K562 (cell line): ENCODE measurements around the gene TICAM1. TPM values are rescaled to one million over a fixed set of nuclear protein-coding genes. Genes with fewer than 3 reads are reported as not detected.
A peak's percentile ranks its signal among the peaks of the same experiment; 100 is the strongest.

Experiments used
- ATAC-seq: fragments of 200-7000 bp; cut with Tn5 transposase; 3 replicates; pipeline ENCODE4 v1.9.1; 2020; ENCODE audit warnings: moderate library complexity
- BruUV-seq: library from RNA; stranded (reverse); fragments of 400-500 nt; replicated peaks from 2 replicates; lab custom pipeline; 2021; lab: Mats Ljungman, UMichigan
- CTCF ChIA-PET: fragments of 300-600 bp; formaldehyde crosslinking; extraction: SDS; loops from one replicate; lab custom pipeline; 2021; ENCODE audit warnings: low intra/inter-chr PET ratio; lab: Yijun Ruan, JAX
- POLR2A ChIA-PET: fragments of 300-600, 350-650 bp; sonication (Branson Sonifier 250); formaldehyde crosslinking; extraction: SDS; loops from one replicate; lab custom pipeline; 2021; ENCODE audit warnings: antibody characterized with exemption, inconsistent platforms; lab: Yijun Ruan, JAX
- DNase-seq, 4 experiments: peaks; one replicate each; pipeline versions ENCODE4 v3.0.0 to v3.0.0-alpha.2; 2011 to 2018; ENCODE audit warnings: low spot score in 3 of 4, mixed read lengths in 3 of 4; ENCODE audit errors: extremely low read depth in 1 of 4
- FAIRE-seq: peaks from 2 replicates; lab custom pipeline; 2011; peaks lifted over from hg19 to GRCh38; lab: Jason Lieb, UNC
- H2AFZ ChIP-seq: 2 replicates; pipeline ENCODE4 v1.6.0; 2011; ENCODE audit warnings: low read depth, low read length, control low read depth, inconsistent platforms
- H3K27ac ChIP-seq: fragments of 200-600 bp; 3 replicates; pipeline ENCODE4 v1.8.0; 2011; ENCODE audit warnings: low read depth, mild to moderate bottlenecking, control low read depth, inconsistent platforms, low read length, moderate library complexity, mixed read lengths; ENCODE audit errors: extremely low read depth
- H3K27me3 ChIP-seq, 2 experiments: fragments of 300-600 bp in 1 of 2; 2 replicates in 1 of 2; 3 replicates in 1 of 2; pipeline versions ENCODE4 v1.6.0 to v1.8.0; 2011; ENCODE audit warnings: inconsistent platforms in 2 of 2, low read length in 2 of 2, mild to moderate bottlenecking in 1 of 2, mixed read lengths in 1 of 2, moderate library complexity in 1 of 2; ENCODE audit not compliant: control insufficient read depth in 2 of 2, insufficient read depth in 2 of 2
- H3K36me3 ChIP-seq: fragments of 300-600 bp; 3 replicates; pipeline ENCODE4 v1.8.0; 2011; ENCODE audit warnings: mild to moderate bottlenecking, low read length, inconsistent platforms; ENCODE audit not compliant: control insufficient read depth, insufficient read depth
- H3K4me1 ChIP-seq, 2 experiments: fragments of 200-600 bp in 1 of 2; replicated peaks in 1 of 2; 2 replicates in 1 of 2; 3 replicates in 1 of 2; pipeline versions ENCODE4 v1.5.1 to v1.8.0; 2011; ENCODE audit warnings: inconsistent platforms in 2 of 2, low read length in 2 of 2, mild to moderate bottlenecking in 1 of 2, mixed read lengths in 1 of 2, moderate library complexity in 1 of 2; ENCODE audit not compliant: control insufficient read depth in 2 of 2, insufficient read depth in 2 of 2
- H3K4me2 ChIP-seq: 2 replicates; pipeline ENCODE4 v1.6.1; 2011; ENCODE audit warnings: low read length, control low read depth, inconsistent platforms, mixed read lengths; ENCODE audit not compliant: insufficient read depth
- H3K4me3 ChIP-seq: fragments of 200-600 bp; sonication (generic), shearing (Covaris generic); 2 replicates; pipeline ENCODE4 v1.5.1; 2016; ENCODE audit warnings: control low read depth, inconsistent platforms
- H3K79me2 ChIP-seq: fragments of 200-600 bp; 3 replicates; pipeline ENCODE4 v1.8.0; 2011; ENCODE audit warnings: low read length, inconsistent platforms; ENCODE audit not compliant: control insufficient read depth, insufficient read depth
- H3K9ac ChIP-seq, 2 experiments: 2 replicates each; pipeline versions ENCODE4 v1.6.0 to v1.6.1; 2011; ENCODE audit warnings: low read depth in 2 of 2, low read length in 2 of 2, control low read depth in 1 of 2, inconsistent platforms in 1 of 2, mild to moderate bottlenecking in 1 of 2, mixed read lengths in 1 of 2; ENCODE audit not compliant: insufficient read depth in 1 of 2
- H3K9me1 ChIP-seq: one replicate; pipeline ENCODE4 v1.6.0; 2011; ENCODE audit warnings: inconsistent platforms, mild to moderate bottlenecking, low read length, moderate library complexity; ENCODE audit not compliant: control insufficient read depth, insufficient read depth
- H3K9me3 ChIP-seq: replicated peaks from 2 replicates; pipeline ENCODE4 v1.5.1; 2011; ENCODE audit warnings: low read depth, low read length, inconsistent platforms; ENCODE audit not compliant: control insufficient read depth, insufficient read depth
- H4K20me1 ChIP-seq: replicated peaks from 2 replicates; pipeline ENCODE4 v1.6.1; 2011; ENCODE audit warnings: low read length, inconsistent platforms, mixed read lengths; ENCODE audit not compliant: control insufficient read depth, insufficient read depth
- E2F3 ChIP-seq: fragments of 250-450 bp; sonication (Bioruptor Pico); IDR thresholded peaks from 2 replicates; pipeline ENCODE4 v1.4.0; 2020; ENCODE audit warnings: mild to moderate bottlenecking
- GATAD2B ChIP-seq: fragments of 450-650 bp; IDR thresholded peaks from 2 replicates; pipeline ENCODE4 v1.6.1; 2017; ENCODE audit warnings: mild to moderate bottlenecking, borderline replicate concordance
- PYGO2 ChIP-seq: fragments of 450-650 bp; IDR thresholded peaks from 2 replicates; pipeline ENCODE4 v1.6.1; 2016; ENCODE audit warnings: mild to moderate bottlenecking, missing genetic modification characterization, moderate library complexity, missing compliant biosample characterization
- SIN3B ChIP-seq: fragments of 450-650 bp; IDR thresholded peaks from 2 replicates; pipeline ENCODE4 v1.6.1; 2017; ENCODE audit warnings: low read depth, mild to moderate bottlenecking, moderate library complexity
- TCF7L2 ChIP-seq: fragments of 150-350 bp; IDR thresholded peaks from 2 replicates; pipeline ENCODE4 v1.6.1; 2016; ENCODE audit warnings: low read depth, mild to moderate bottlenecking, low read length, moderate library complexity
- TRIM28 ChIP-seq: fragments of 450-650 bp; IDR thresholded peaks from 2 replicates; pipeline ENCODE4 v1.6.1; 2017
- WGBS: fragments of 100-300 bp; shearing (Covaris generic); methylation state at CpG from one replicate; pipeline ENCODE4 v1.1.6; 2016; ENCODE audit warnings: low coverage, mixed read lengths; ENCODE audit not compliant: insufficient coverage; ENCODE audit errors: missing lambda C conversion rate; 5-methylcytosine and 5-hydroxymethylcytosine counted together
- in situ Hi-C: fragments of 300-500 bp; cut with MboI; formaldehyde crosslinking; loops from 4 replicates; pipeline ENCODE4 v1.15.0; 2018; ENCODE audit warnings: inconsistent platforms, mixed read lengths
- intact Hi-C: fragments of 100-400 bp; cut with micrococcal nuclease; formaldehyde crosslinking; loops from 2 replicates; pipeline ENCODE4 v1.14.2; 2022
- polyA plus RNA-seq, 8 experiments: library from polyadenylated mRNA; depleted of rRNA in 4 of 8; stranded (reverse) in 5 of 8; unstranded in 3 of 8; fragments of >200 nt; fragmentation: Nextera tagmentation in 2 of 8; fragmentation: Illumina TruSeq in 1 of 8; extraction: Ambion mirVana in 2 of 8; extraction: Trizol in 1 of 8; gene quantifications; 2 replicates each; pipeline versions ENCODE4 v1.2.1 to v1.2.3, GENCODE V29; 2011 to 2014; ENCODE audit warnings: inconsistent platforms in 1 of 8, missing spikeins in 1 of 8
- total RNA-seq, 7 experiments: library from RNA; depleted of rRNA in 6 of 7; stranded (reverse); fragments of >200 nt in 6 of 7; fragmentation: Illumina TruSeq in 2 of 7; extraction: Trizol in 2 of 7; gene quantifications; 2 replicates each; pipeline versions ENCODE4 v1.2.1 to v1.2.3, GENCODE V29; 2011 to 2021; ENCODE audit warnings: low replicate concordance in 1 of 7
- TF ChIP-seq, protein P1 (sequence below): fragments of 450-650 bp; IDR thresholded peaks from 2 replicates; pipeline ENCODE4 v1.6.1; 2016
- TF ChIP-seq, protein P2 (sequence below): fragments of 200-800 bp; sonication (Bioruptor generic); IDR thresholded peaks from 2 replicates; pipeline ENCODE4 v1.6.1; 2017; ENCODE audit warnings: missing genetic modification characterization, missing compliant biosample characterization
- TF ChIP-seq, protein P3 (sequence below): sonication (generic); formaldehyde crosslinking; IDR thresholded peaks from 2 replicates; pipeline ENCODE4 v1.8.1; 2023; ENCODE audit warnings: mild to moderate bottlenecking, missing genetic modification reagents

The TICAM1 gene
- total and polyA plus RNA-seq, 9 of the 15 experiments (the other 6 are each of a cell fraction or from before 2014, with no cell fraction given), result 0.07 to 11.6 (median 1.5) TPM

GRCh38 chr19:4878491-4878968, 47.0 kb upstream of the TICAM1 start:
- H4K20me1 ChIP-seq, result no peaks in the 10 kb centered on the region
- DNase-seq (peak in 2 of 4 experiments; percentile 11 to 12), ATAC-seq (no peak), FAIRE-seq (no peak)
- no peak overlapping the region for H3K27ac ChIP-seq
- no peaks in the 10 kb centered on the region for H3K36me3 ChIP-seq
- peaks cover 0 to 18% of the 10 kb centered on the region in 2 experiments; a peak in 2 of 5 replicates for H3K4me1 ChIP-seq
- ChIA-PET POLR2A (interaction anchor here (0.5 to 0.7 kb wide), 3 partner anchors 11 to 59 kb away, joined by 3 to 4 read pairs (median 3); partner anchors contain the start of gene PLIN3), CTCF (interaction anchor here (0.7 kb wide), 1 partner anchor 11 kb away, joined by 3 read pairs; no protein-coding TSS in a partner anchor)
- H3K4me3 ChIP-seq, result no peak overlapping the region
- no peaks in the 10 kb centered on the region for H3K9me1 ChIP-seq
- WGBS, result 52% methylated on average over 18 of the region's 23 CpGs
- no TSS peak for BruUV-seq
- H3K27me3 ChIP-seq, result no peaks in the 10 kb centered on the region
- H3K9ac ChIP-seq, result peak overlapping the region in 1 of 2 experiments; percentile 13; a peak in 1 of 4 replicates
- no peaks in the 10 kb centered on the region for H3K79me2 ChIP-seq
- in situ Hi-C loops (no loop called here), intact Hi-C loops (no loop called here)
- no peaks in the 10 kb centered on the region for H3K9me3 ChIP-seq
- TF ChIP-seq TCF7L2 (no peak), E2F3 (CRISPR knock-in tag) (no peak), SIN3B (no peak), TRIM28 (no peak), PYGO2 (tag) (no peak), GATAD2B (no peak)
- TF ChIP-seq, protein P1, sequence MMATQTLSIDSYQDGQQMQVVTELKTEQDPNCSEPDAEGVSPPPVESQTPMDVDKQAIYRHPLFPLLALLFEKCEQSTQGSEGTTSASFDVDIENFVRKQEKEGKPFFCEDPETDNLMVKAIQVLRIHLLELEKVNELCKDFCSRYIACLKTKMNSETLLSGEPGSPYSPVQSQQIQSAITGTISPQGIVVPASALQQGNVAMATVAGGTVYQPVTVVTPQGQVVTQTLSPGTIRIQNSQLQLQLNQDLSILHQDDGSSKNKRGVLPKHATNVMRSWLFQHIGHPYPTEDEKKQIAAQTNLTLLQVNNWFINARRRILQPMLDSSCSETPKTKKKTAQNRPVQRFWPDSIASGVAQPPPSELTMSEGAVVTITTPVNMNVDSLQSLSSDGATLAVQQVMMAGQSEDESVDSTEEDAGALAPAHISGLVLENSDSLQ, result no peak
- TF ChIP-seq, protein P2, sequence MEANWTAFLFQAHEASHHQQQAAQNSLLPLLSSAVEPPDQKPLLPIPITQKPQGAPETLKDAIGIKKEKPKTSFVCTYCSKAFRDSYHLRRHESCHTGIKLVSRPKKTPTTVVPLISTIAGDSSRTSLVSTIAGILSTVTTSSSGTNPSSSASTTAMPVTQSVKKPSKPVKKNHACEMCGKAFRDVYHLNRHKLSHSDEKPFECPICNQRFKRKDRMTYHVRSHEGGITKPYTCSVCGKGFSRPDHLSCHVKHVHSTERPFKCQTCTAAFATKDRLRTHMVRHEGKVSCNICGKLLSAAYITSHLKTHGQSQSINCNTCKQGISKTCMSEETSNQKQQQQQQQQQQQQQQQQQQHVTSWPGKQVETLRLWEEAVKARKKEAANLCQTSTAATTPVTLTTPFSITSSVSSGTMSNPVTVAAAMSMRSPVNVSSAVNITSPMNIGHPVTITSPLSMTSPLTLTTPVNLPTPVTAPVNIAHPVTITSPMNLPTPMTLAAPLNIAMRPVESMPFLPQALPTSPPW (CRISPR knock-in tag), result no peak
- TF ChIP-seq, protein P3, sequence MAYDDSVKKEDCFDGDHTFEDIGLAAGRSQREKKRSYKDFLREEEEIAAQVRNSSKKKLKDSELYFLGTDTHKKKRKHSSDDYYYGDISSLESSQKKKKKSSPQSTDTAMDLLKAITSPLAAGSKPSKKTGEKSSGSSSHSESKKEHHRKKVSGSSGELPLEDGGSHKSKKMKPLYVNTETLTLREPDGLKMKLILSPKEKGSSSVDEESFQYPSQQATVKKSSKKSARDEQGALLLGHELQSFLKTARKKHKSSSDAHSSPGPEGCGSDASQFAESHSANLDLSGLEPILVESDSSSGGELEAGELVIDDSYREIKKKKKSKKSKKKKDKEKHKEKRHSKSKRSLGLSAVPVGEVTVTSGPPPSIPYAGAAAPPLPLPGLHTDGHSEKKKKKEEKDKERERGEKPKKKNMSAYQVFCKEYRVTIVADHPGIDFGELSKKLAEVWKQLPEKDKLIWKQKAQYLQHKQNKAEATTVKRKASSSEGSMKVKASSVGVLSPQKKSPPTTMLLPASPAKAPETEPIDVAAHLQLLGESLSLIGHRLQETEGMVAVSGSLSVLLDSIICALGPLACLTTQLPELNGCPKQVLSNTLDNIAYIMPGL (CRISPR knock-in tag), result no peak
- no peak overlapping the region for H3K4me2 ChIP-seq
- no peak overlapping the region for H2AFZ ChIP-seq
